Measurements from ENCODE around the gene ARHGDIB. TPM values are rescaled to one million over a fixed set of nuclear protein-coding genes. Genes with fewer than 3 reads are reported as not detected.
A peak's percentile ranks its signal among the peaks of the same experiment; 100 is the strongest.

Gene ARHGDIB
- total RNA-seq, 2 donors from 2014 or later: 40.2 to 65.9 TPM

GRCh38 chr12:14959126-14959440, 2.3 kb downstream of the ARHGDIB start:
- no peaks in the 10 kb centered on the region for H3K36me3 ChIP-seq
- DNase-seq (ENCODE audit: low spot score): no peak
- no peaks in the 10 kb centered on the region for H3K27me3 ChIP-seq (replicated peaks; ENCODE audit: insufficient read depth)
- H3K9me3 ChIP-seq: no peaks in the 10 kb centered on the region
- peaks cover 2% of the 10 kb centered on the region for H3K4me1 ChIP-seq (replicated peaks)
- no peak overlapping the region for H3K27ac ChIP-seq
- WGBS: 96% methylated on average over 10 of the region's 10 CpGs
- TF ChIP-seq POLR2A (IDR thresholded peaks at IDR 0.05) (no peak), CTCF (IDR thresholded peaks at IDR 0.05) (no peak), POLR2AphosphoS5 (IDR thresholded peaks at IDR 0.05) (no peak)
- intact Hi-C loops (cut with DNase I): no loop called here
- H3K4me3 ChIP-seq: no peak overlapping the region

GRCh38 chr12:14958361-14959125, 2.9 kb downstream of the ARHGDIB start:
- H3K4me3 ChIP-seq: no peak overlapping the region
- no peaks in the 10 kb centered on the region for H3K36me3 ChIP-seq
- H3K27me3 ChIP-seq (replicated peaks; ENCODE audit: insufficient read depth): no peaks in the 10 kb centered on the region
- peak overlapping the region; percentile 14 to 21 for H3K27ac ChIP-seq
- peaks cover 2% of the 10 kb centered on the region for H3K4me1 ChIP-seq (replicated peaks)
- no peaks in the 10 kb centered on the region for H3K9me3 ChIP-seq
- DNase-seq (ENCODE audit: low spot score): no peak
- WGBS: 79% methylated on average over 11 of the region's 11 CpGs
- TF ChIP-seq CTCF (IDR thresholded peaks at IDR 0.05) (no peak), POLR2AphosphoS5 (IDR thresholded peaks at IDR 0.05) (no peak), POLR2A (IDR thresholded peaks at IDR 0.05) (no peak)
- intact Hi-C loops (cut with DNase I): no loop called here

- intact Hi-C loops (cut with DNase I): no loop called here
- Histone ChIP-seq H3K27ac (peak overlapping the region; percentile 21 to 28), H3K27me3 (replicated peaks; ENCODE audit: insufficient read depth) (no peaks in the 10 kb centered on the region), H3K9me3 (no peaks in the 10 kb centered on the region), H3K4me3 (no peak overlapping the region), H3K36me3 (no peaks in the 10 kb centered on the region), H3K4me1 (replicated peaks) (peaks cover 2% of the 10 kb centered on the region)
- TF ChIP-seq POLR2A (IDR thresholded peaks at IDR 0.05) (no peak), CTCF (IDR thresholded peaks at IDR 0.05) (no peak), POLR2AphosphoS5 (IDR thresholded peaks at IDR 0.05) (no peak)
- no peak for DNase-seq (ENCODE audit: low spot score)
- 66% methylated on average over 5 of the region's 5 CpGs for WGBS
These were observed 3.7 kb downstream of the ARHGDIB start for GRCh38 chr12:14957551-14958168.

GRCh38 chr12:14956905-14957304, 4.5 kb downstream of the ARHGDIB start:
- no peak for TF ChIP-seq POLR2A (IDR thresholded peaks at IDR 0.05)
- TF ChIP-seq POLR2AphosphoS5 (IDR thresholded peaks at IDR 0.05): no peak
- no peak for TF ChIP-seq CTCF (IDR thresholded peaks at IDR 0.05)
- 74% methylated on average over 2 of the region's 2 CpGs for WGBS
- DNase-seq (ENCODE audit: low spot score): no peak
- intact Hi-C loops (cut with DNase I): no loop called here
- Histone ChIP-seq H3K27ac (peak overlapping the region; percentile 21 to 28), H3K27me3 (replicated peaks; ENCODE audit: insufficient read depth) (no peaks in the 10 kb centered on the region), H3K4me3 (no peak overlapping the region), H3K9me3 (no peaks in the 10 kb centered on the region), H3K36me3 (no peaks in the 10 kb centered on the region), H3K4me1 (replicated peaks) (peaks cover 2% of the 10 kb centered on the region)
